Left cardiac atrium (tissue), 4 donors: Measurements from ENCODE around the gene CDK5RAP3. TPM values are rescaled to one million over a fixed set of nuclear protein-coding genes. Genes with fewer than 3 reads are reported as not detected.
"Not testable (repeated sequence)": the region's sequence is repeated elsewhere in the genome, so short reads cannot be mapped to it uniquely, and the experiment has no call there.

Source experiments
- ATAC-seq, 2 donors: fragments of 200-7000 bp; cut with Tn5 transposase; one replicate each; pipeline ENCODE4 v1.9.1; 2020; ENCODE audit warnings: mild to moderate bottlenecking in 2 of 2, moderate library complexity in 2 of 2
- DNase-seq: peaks from one replicate; pipeline ENCODE4 v3.0.0-alpha.2; 2020
- intact Hi-C, 2 donors: fragments of 100-400 bp; cut with DNase I; formaldehyde crosslinking; loops; one replicate each; pipeline versions ENCODE4 v1.14.1 to v1.15.1; 2022 to 2023
- total RNA-seq, 2 donors: library from RNA; stranded (reverse); fragmentation: NEBNext Ultra II Directional; extraction: Animal tissue kit (Norgen Biotek cat#: 25700); gene quantifications; one replicate each; pipeline ENCODE4 v1.2.1, GENCODE V29; 2021
- donor health status: DM: no; HTN: yes; CAD: no.
- donor health status: DM: no; HTN: yes; CAD: no; lungs with severe emphysema.
- donor health status: DM: yes; HTN: yes; CAD: no.
- donor health status: Dilated cardiomyopathy.

Gene CDK5RAP3
- total RNA-seq, 2 donors from 2014 or later: 62.6 to 66.3 TPM

- intact Hi-C loops: no loop called here
- DNase-seq (no peak), ATAC-seq (no peak)
These were observed 6.1 kb upstream of the CDK5RAP3 start for GRCh38 chr17:47964856-47965255.

- intact Hi-C loops: no loop called here
These were observed 4.8 kb upstream of the CDK5RAP3 start for GRCh38 chr17:47966079-47966519.

GRCh38 chr17:47967607-47968252 lies 3.2 kb upstream of the CDK5RAP3 start:
- intact Hi-C loops: no loop called here
- ATAC-seq: no peak
- DNase-seq: no peak

More at GRCh38 chr17:47966079-47966519, 4.8 kb upstream of the CDK5RAP3 start:
- no peak for DNase-seq
- ATAC-seq: no peak

- DNase-seq: no peak
- ATAC-seq: no peak
- intact Hi-C loops: no loop called here
These were observed 2.1 kb upstream of the CDK5RAP3 start for GRCh38 chr17:47968836-47969235.

GRCh38 chr17:47969930-47970724 lies 786 bp upstream of the CDK5RAP3 start:
- DNase-seq (no peak), ATAC-seq (no peak)
- intact Hi-C loops: loop anchor here (2.0 kb wide), 3 partner anchors 75 to 129 kb away; partner anchors contain the start of gene SCRN2 (in 1 of the 2)

GRCh38 chr17:47973541-47973940 lies 2.6 kb downstream of the CDK5RAP3 start:
- DNase-seq: no peak
- no peak for ATAC-seq
- intact Hi-C loops: no loop called here

GRCh38 chr17:47975189-47975822 lies 4.4 kb downstream of the CDK5RAP3 start:
- intact Hi-C loops: no loop called here
- DNase-seq: no peak
- ATAC-seq: no peak

GRCh38 chr17:47975823-47976205 lies 4.9 kb downstream of the CDK5RAP3 start:
- intact Hi-C loops: no loop called here
- no peak for ATAC-seq

GRCh38 chr17:47978324-47978723 lies 7.4 kb downstream of the CDK5RAP3 start:
- DNase-seq (peak; percentile 63), ATAC-seq (peak; percentile 67 to 81)
- intact Hi-C loops: loop anchor here (1.0 to 2.0 kb wide), 2 partner anchors 40 kb away; no protein-coding TSS in a partner anchor

More at GRCh38 chr17:47975823-47976205, 4.9 kb downstream of the CDK5RAP3 start:
- no peak for DNase-seq

- no peak for ATAC-seq
- intact Hi-C loops: no loop called here
These were observed 9.6 kb downstream of the CDK5RAP3 start for GRCh38 chr17:47980541-47980940.

GRCh38 chr17:47981462-47981861 lies 10.5 kb downstream of the CDK5RAP3 start:
- ATAC-seq: no peak
- DNase-seq: no peak
- intact Hi-C loops: no loop called here

More at GRCh38 chr17:47980541-47980940, 9.6 kb downstream of the CDK5RAP3 start:
- DNase-seq: no peak

GRCh38 chr17:47982091-47982617 lies 11.2 kb downstream of the CDK5RAP3 start:
- DNase-seq (no peak), ATAC-seq (peak in 1 of 2 donors; percentile 11)
- intact Hi-C loops: no loop called here

- no peak for ATAC-seq
- intact Hi-C loops: no loop called here
These were observed 11.9 kb downstream of the CDK5RAP3 start for GRCh38 chr17:47982645-47983390.

GRCh38 chr17:47983492-47984223 lies 12.7 kb downstream of the CDK5RAP3 start:
- intact Hi-C loops: no loop called here
- ATAC-seq (peak; percentile 52 to 86), DNase-seq (no peak)

More at GRCh38 chr17:47982645-47983390, 11.9 kb downstream of the CDK5RAP3 start:
- no peak for DNase-seq

- DNase-seq (no peak), ATAC-seq (no peak)
- intact Hi-C loops: no loop called here
These were observed 15.6 kb downstream of the CDK5RAP3 start for GRCh38 chr17:47986520-47986919.

GRCh38 chr17:47987240-47987835 lies 16.4 kb downstream of the CDK5RAP3 start:
- intact Hi-C loops: no loop called here
- peak; percentile 28 to 70 for ATAC-seq
- DNase-seq: no peak

- ATAC-seq, intact Hi-C loops, DNase-seq: not testable (repeated sequence)
These were observed 17.5 kb downstream of the CDK5RAP3 start for GRCh38 chr17:47988445-47988844.

GRCh38 chr17:47989159-47989558 lies 18.2 kb downstream of the CDK5RAP3 start:
- no peak for DNase-seq
- no peak for ATAC-seq
- intact Hi-C loops: no loop called here
